Ascending aorta (tissue), 2 donors: ENCODE measurements around the gene PHLDB2. TPM values are rescaled to one million over a fixed set of nuclear protein-coding genes. Genes with fewer than 3 reads are reported as not detected.

Source experiments
- DNase-seq, 2 donors: peaks; one replicate each; pipeline ENCODE4 v3.0.0-alpha.2; 2019; ENCODE audit warnings: low spot score in 2 of 2
- H3K27ac ChIP-seq, 2 donors: fragments of 200-600 bp; sonication (generic); one replicate each; pipeline ENCODE4 v1.5.1; 2016 to 2017; ENCODE audit warnings: mild to moderate bottlenecking in 1 of 2
- H3K27me3 ChIP-seq: fragments of 200-600 bp; sonication (generic); one replicate; pipeline ENCODE4 v1.5.1; 2017
- H3K36me3 ChIP-seq, 2 donors: fragments of 200-600 bp; sonication (generic); one replicate each; pipeline ENCODE4 v1.5.1; 2016
- H3K4me1 ChIP-seq, 2 donors: fragments of 200-600 bp; sonication (generic); one replicate each; pipeline ENCODE4 v1.5.1; 2016 to 2017; ENCODE audit warnings: mild to moderate bottlenecking in 1 of 2
- H3K4me3 ChIP-seq, 2 donors: fragments of 200-600 bp; sonication (generic); one replicate each; pipeline ENCODE4 v1.5.1; 2016 to 2017; ENCODE audit warnings: mild to moderate bottlenecking in 1 of 2
- H3K9me3 ChIP-seq, 2 donors: fragments of 200-600 bp; sonication (generic); one replicate each; pipeline ENCODE4 v1.5.1; 2016
- intact Hi-C: fragments of 100-400 bp; cut with DNase I; formaldehyde crosslinking; loops from one replicate; pipeline ENCODE4 v1.15.1; 2023
- total RNA-seq: library from RNA; depleted of rRNA; stranded (reverse); fragments of >200 nt; gene quantifications from one replicate; pipeline ENCODE4 v1.1.0, GENCODE V29; 2016
- TF ChIP-seq, protein P1 (sequence below), 3 experiments: fragments of 200-600 bp in 2 of 3; fragments of 450-650 bp in 1 of 3; sonication (generic) in 2 of 3; IDR thresholded peaks; one replicate each; pipeline ENCODE4 v1.5.1; 2016 to 2019; ENCODE audit warnings: antibody characterized with exemption in 3 of 3, mild to moderate bottlenecking in 1 of 3, moderate library complexity in 1 of 3

PHLDB2 gene
- total RNA-seq, 1 donor from 2014 or later = 58.6 TPM

DNA sequence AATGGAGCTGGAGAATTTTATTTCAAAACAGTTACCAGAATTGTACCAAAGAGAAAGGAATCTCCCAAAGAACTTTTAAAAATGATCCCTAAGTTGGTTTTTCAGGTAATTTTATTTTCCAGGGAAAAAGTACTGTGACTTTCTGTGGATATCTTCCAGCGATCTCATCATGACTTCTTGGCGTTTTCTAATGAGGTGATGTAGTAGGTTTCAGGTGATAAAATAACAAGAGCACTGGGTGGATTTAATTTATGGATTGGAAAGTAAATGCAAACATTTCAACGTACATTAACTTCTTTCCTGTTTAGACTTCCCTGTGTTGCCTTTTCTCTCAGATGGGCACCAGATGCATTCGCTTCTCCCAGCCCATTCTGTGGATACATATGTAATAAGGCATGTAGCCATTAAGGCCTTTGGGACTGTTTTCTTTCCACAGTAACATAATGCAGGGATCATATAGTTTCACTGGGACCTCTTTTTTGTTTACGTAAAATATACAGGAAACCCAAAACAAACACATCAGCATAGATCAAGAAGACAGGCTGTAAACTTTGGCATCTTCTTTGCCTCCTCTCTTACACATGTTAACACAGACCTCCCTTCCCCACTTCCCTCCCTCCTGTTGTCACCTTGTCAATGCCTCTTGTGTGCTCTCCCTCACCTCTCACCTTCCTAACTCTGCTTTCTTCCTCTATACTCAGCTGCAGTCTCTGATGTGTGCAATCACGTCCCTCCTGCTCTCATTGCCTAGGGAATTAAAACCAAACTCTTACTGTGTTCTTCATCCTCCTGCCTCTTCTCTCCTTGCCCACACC lies 13.0 kb downstream of the PHLDB2 start:
- TF ChIP-seq, protein P1, sequence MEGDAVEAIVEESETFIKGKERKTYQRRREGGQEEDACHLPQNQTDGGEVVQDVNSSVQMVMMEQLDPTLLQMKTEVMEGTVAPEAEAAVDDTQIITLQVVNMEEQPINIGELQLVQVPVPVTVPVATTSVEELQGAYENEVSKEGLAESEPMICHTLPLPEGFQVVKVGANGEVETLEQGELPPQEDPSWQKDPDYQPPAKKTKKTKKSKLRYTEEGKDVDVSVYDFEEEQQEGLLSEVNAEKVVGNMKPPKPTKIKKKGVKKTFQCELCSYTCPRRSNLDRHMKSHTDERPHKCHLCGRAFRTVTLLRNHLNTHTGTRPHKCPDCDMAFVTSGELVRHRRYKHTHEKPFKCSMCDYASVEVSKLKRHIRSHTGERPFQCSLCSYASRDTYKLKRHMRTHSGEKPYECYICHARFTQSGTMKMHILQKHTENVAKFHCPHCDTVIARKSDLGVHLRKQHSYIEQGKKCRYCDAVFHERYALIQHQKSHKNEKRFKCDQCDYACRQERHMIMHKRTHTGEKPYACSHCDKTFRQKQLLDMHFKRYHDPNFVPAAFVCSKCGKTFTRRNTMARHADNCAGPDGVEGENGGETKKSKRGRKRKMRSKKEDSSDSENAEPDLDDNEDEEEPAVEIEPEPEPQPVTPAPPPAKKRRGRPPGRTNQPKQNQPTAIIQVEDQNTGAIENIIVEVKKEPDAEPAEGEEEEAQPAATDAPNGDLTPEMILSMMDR (IDR thresholded peaks at IDR 0.05) = no peak
- Histone ChIP-seq H3K4me1 (peaks cover 0 to 38% of the 10 kb centered on the region in 2 donors), H3K27ac (peak overlapping the region; percentile 28 to 42), H3K9me3 (no peaks in the 10 kb centered on the region), H3K27me3 (no peaks in the 10 kb centered on the region), H3K4me3 (no peak overlapping the region), H3K36me3 (no peaks in the 10 kb centered on the region)
- intact Hi-C loops = no loop called here
- DNase-seq = no peak

DNA sequence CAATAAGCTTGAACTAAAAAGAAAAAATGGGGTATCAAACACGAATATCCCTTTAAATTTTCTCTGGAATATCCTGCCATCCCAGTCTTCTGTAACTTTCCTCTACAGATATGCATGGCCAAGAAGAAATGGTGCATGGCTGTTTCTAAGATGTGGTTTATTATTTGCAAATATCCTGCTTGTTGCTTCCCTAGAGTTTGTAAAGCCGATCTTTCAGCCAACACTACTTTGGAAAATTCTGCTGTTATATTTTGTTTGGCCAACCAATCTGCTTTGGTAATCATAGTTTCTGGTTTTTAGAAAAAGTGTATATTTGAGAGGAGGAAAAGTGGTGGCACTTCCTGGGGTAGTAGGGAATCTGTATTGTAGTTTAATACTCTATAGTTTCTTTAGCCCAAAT lies 13.9 kb downstream of the PHLDB2 start:
- H3K27me3 ChIP-seq = no peaks in the 10 kb centered on the region
- H3K4me3 ChIP-seq = no peak overlapping the region
- no peak for DNase-seq
- peak overlapping the region; percentile 28 to 42 for H3K27ac ChIP-seq
- H3K4me1 ChIP-seq = peaks cover 0 to 29% of the 10 kb centered on the region in 2 donors
- TF ChIP-seq, protein P1 (IDR thresholded peaks at IDR 0.05) = no peak
- intact Hi-C loops = no loop called here
- no peaks in the 10 kb centered on the region for H3K9me3 ChIP-seq
- H3K36me3 ChIP-seq = no peaks in the 10 kb centered on the region

DNA sequence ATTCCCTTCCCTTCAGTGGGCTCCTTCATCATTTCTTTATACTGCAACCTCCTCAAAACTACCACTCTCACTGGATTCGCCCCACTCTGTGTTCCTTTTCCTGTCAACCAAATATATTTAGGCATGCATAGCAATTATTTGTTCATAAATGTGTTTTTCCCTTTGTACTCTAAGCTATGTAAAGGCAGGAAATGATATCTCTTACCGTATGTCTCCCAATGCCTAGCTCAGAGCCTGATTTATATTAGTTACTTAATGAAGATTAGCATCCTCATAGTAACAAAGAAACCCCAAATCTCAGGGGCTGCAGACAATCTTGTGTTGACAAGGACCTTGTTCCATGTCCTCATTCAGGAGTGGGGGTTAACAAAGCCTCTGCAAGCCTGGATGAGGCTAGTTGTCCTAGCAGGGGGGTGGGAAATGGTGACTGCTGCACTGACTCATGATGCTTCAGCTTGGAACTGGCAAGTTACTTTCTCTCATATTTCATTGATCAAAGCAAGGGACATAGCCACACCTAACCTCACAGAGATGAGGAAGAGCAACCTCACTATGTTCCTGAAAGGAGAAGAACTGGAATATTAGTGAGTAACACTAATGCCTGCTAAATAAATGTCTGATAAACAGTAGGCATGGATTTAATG lies 15.2 kb downstream of the PHLDB2 start:
- TF ChIP-seq, protein P1 (IDR thresholded peaks at IDR 0.05) = no peak
- Histone ChIP-seq H3K9me3 (no peaks in the 10 kb centered on the region), H3K4me3 (no peak overlapping the region), H3K27me3 (no peaks in the 10 kb centered on the region), H3K36me3 (no peaks in the 10 kb centered on the region), H3K4me1 (peaks cover 0 to 27% of the 10 kb centered on the region in 2 donors), H3K27ac (peak overlapping the region in 1 of 2 donors; percentile 28)
- no peak for DNase-seq
- intact Hi-C loops = no loop called here

DNA sequence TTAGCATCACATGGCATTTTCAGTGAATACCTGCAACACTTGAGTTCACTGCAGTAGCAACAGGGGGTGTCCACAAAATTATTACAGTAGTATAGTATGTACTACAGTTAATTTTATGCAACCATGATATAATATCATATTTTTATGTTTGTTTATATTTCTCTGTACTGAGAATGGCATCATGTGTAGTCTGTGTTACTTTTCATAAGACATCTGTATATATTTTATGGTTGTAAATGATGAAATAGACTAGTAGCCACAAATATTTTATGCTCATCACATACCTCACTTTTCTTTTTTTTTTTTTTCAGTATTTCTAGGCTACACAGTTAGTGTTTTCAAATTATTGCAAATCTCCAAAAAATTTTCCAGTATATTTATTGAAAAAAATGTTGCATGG lies 22.4 kb downstream of the PHLDB2 start:
- peaks cover 0 to 12% of the 10 kb centered on the region in 2 donors for H3K9me3 ChIP-seq
- H3K27me3 ChIP-seq = no peaks in the 10 kb centered on the region
- intact Hi-C loops = no loop called here
- peaks cover 7 to 12% of the 10 kb centered on the region in 2 donors for H3K4me1 ChIP-seq
- no peak overlapping the region for H3K27ac ChIP-seq
- DNase-seq = no peak
- TF ChIP-seq, protein P1 (IDR thresholded peaks at IDR 0.05) = no peak
- no peak overlapping the region for H3K4me3 ChIP-seq
- H3K36me3 ChIP-seq = peaks cover 7 to 27% of the 10 kb centered on the region in 2 donors

DNA sequence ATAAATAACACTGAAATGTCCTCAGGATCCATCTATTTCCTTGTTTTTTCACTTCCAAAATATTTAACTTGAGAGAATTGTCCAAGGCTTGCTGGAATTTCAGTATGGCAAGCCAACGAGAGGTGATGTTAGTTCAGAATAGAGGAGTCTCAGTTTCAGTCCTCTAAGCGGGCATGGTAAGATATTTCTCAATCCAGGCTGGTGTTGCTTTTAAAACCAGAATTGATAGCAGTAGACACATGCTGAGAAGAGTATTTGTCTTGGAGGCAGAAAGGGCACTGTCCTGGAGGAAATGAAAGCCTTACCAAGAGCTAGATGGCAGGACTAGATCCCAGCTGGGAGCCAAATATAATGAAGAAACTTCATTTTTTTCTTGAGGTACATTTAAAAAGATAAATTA lies 23.1 kb downstream of the PHLDB2 start:
- Histone ChIP-seq H3K27me3 (no peaks in the 10 kb centered on the region), H3K4me3 (no peak overlapping the region), H3K36me3 (peaks cover 7 to 30% of the 10 kb centered on the region in 2 donors), H3K27ac (peak overlapping the region; percentile 14 to 51), H3K4me1 (peaks cover 7 to 12% of the 10 kb centered on the region in 2 donors), H3K9me3 (peaks cover 0 to 12% of the 10 kb centered on the region in 2 donors)
- TF ChIP-seq, protein P1 (IDR thresholded peaks at IDR 0.05) = no peak
- intact Hi-C loops = no loop called here
- DNase-seq = no peak
